ENCODE results near the gene TAS2R60. TPM values are rescaled to one million over a fixed set of nuclear protein-coding genes. Genes with fewer than 3 reads are reported as not detected.

TAS2R60 gene
- total and polyA plus RNA-seq, 4 donors: 0.05 to 1.0 TPM; not detected in 2

GRCh38 chr7:143452495-143452894, 9.2 kb downstream of the TAS2R60 start:
- peaks cover 0 to 3% (median 0%) of the 10 kb centered on the region in 5 donors for H3K4me1 ChIP-seq (ENCODE audit: control insufficient read depth in 5 of 5, insufficient read depth in 5 of 5, low read length in 5 of 5)
- ATAC-seq (ENCODE audit: insufficient read depth, low FRiP score) (no peak), DNase-seq (no peak)
- no peak overlapping the region for H3K27ac ChIP-seq (ENCODE audit: low read depth in 1 of 2, low read length in 1 of 2)
- H3K9me3 ChIP-seq (ENCODE audit: control insufficient read depth in 4 of 4, insufficient read depth in 3 of 4, low read length in 3 of 4): no peaks in the 10 kb centered on the region
- no peaks in the 10 kb centered on the region for H3K27me3 ChIP-seq (ENCODE audit: control insufficient read depth in 3 of 3, insufficient read depth in 3 of 3, low read length in 2 of 3)
- no peak overlapping the region for H3K9ac ChIP-seq (ENCODE audit: insufficient read depth in 1 of 2, low read length in 2 of 2)
- TF ChIP-seq, protein P1, sequence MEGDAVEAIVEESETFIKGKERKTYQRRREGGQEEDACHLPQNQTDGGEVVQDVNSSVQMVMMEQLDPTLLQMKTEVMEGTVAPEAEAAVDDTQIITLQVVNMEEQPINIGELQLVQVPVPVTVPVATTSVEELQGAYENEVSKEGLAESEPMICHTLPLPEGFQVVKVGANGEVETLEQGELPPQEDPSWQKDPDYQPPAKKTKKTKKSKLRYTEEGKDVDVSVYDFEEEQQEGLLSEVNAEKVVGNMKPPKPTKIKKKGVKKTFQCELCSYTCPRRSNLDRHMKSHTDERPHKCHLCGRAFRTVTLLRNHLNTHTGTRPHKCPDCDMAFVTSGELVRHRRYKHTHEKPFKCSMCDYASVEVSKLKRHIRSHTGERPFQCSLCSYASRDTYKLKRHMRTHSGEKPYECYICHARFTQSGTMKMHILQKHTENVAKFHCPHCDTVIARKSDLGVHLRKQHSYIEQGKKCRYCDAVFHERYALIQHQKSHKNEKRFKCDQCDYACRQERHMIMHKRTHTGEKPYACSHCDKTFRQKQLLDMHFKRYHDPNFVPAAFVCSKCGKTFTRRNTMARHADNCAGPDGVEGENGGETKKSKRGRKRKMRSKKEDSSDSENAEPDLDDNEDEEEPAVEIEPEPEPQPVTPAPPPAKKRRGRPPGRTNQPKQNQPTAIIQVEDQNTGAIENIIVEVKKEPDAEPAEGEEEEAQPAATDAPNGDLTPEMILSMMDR (IDR thresholded peaks at IDR 0.05; ENCODE audit: control extremely low read depth, extremely low read depth): no peak
- no peaks in the 10 kb centered on the region for H3K36me3 ChIP-seq (ENCODE audit: control insufficient read depth in 4 of 4, insufficient read depth in 4 of 4, low read length in 4 of 4)
- no peak overlapping the region for H3K4me3 ChIP-seq
- 86 to 94% methylated on average over 2 of the region's 2 CpGs for WGBS, 2 donors

- Histone ChIP-seq H3K27me3 (ENCODE audit: control insufficient read depth in 3 of 3, insufficient read depth in 3 of 3, low read length in 2 of 3) (no peaks in the 10 kb centered on the region), H3K27ac (ENCODE audit: low read depth in 1 of 2, low read length in 1 of 2) (no peak overlapping the region), H3K4me3 (no peak overlapping the region), H3K9ac (ENCODE audit: insufficient read depth in 1 of 2, low read length in 2 of 2) (no peak overlapping the region), H3K9me3 (ENCODE audit: control insufficient read depth in 4 of 4, insufficient read depth in 3 of 4, low read length in 3 of 4) (peaks cover 0 to 1% (median 0%) of the 10 kb centered on the region in 4 donors), H3K36me3 (ENCODE audit: control insufficient read depth in 4 of 4, insufficient read depth in 4 of 4, low read length in 4 of 4) (no peaks in the 10 kb centered on the region), H3K4me1 (ENCODE audit: control insufficient read depth in 5 of 5, insufficient read depth in 5 of 5, low read length in 5 of 5) (peaks cover 0 to 3% (median 0%) of the 10 kb centered on the region in 5 donors)
- DNase-seq (no peak), ATAC-seq (ENCODE audit: insufficient read depth, low FRiP score) (no peak)
- 69 to 85% methylated on average over 1 of the region's 1 CpG for WGBS, 2 donors
- TF ChIP-seq, protein P1 (IDR thresholded peaks at IDR 0.05; ENCODE audit: control extremely low read depth, extremely low read depth): no peak
These were observed 10.9 kb downstream of the TAS2R60 start for GRCh38 chr7:143454091-143454680.

- no peaks in the 10 kb centered on the region for H3K27me3 ChIP-seq (ENCODE audit: control insufficient read depth in 3 of 3, insufficient read depth in 3 of 3, low read length in 2 of 3)
- H3K36me3 ChIP-seq (ENCODE audit: control insufficient read depth in 4 of 4, insufficient read depth in 4 of 4, low read length in 4 of 4): no peaks in the 10 kb centered on the region
- no peak overlapping the region for H3K4me3 ChIP-seq
- no peak overlapping the region for H3K27ac ChIP-seq (ENCODE audit: low read depth in 1 of 2, low read length in 1 of 2)
- TF ChIP-seq, protein P1 (IDR thresholded peaks at IDR 0.05; ENCODE audit: control extremely low read depth, extremely low read depth): no peak
- peaks cover 0 to 3% (median 0%) of the 10 kb centered on the region in 5 donors for H3K4me1 ChIP-seq (ENCODE audit: control insufficient read depth in 5 of 5, insufficient read depth in 5 of 5, low read length in 5 of 5)
- WGBS, 2 donors: 94% methylated on average over 2 of the region's 2 CpGs
- ATAC-seq (ENCODE audit: insufficient read depth, low FRiP score) (no peak), DNase-seq (no peak)
- no peak overlapping the region for H3K9ac ChIP-seq (ENCODE audit: insufficient read depth in 1 of 2, low read length in 2 of 2)
- peaks cover 0 to 1% (median 0%) of the 10 kb centered on the region in 4 donors for H3K9me3 ChIP-seq (ENCODE audit: control insufficient read depth in 4 of 4, insufficient read depth in 3 of 4, low read length in 3 of 4)
These were observed 12.2 kb downstream of the TAS2R60 start for GRCh38 chr7:143455491-143455890.

DNA sequence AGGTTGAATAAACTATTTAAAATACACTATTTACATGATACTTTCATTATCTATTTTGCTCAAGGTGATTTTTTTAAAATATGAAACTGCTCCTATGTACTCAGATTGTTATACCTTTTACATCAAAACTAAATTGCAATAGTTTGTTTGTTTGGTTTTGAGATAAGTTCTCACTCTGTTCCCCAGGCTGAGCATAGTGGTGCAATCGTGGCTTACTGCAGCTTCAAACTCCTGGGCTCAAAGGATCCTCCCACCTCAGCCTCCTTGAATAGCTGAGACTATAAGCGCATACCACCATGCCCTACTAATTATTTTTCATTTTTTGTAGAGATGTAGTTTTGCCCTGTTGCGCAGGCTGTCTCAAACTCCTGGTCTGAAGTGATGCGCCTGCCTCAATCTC, 12.7 kb downstream of the TAS2R60 start:
- Histone ChIP-seq H3K27me3 (ENCODE audit: control insufficient read depth in 3 of 3, insufficient read depth in 3 of 3, low read length in 2 of 3) (no peaks in the 10 kb centered on the region), H3K4me1 (ENCODE audit: control insufficient read depth in 5 of 5, insufficient read depth in 5 of 5, low read length in 5 of 5) (peaks cover 0 to 3% (median 0%) of the 10 kb centered on the region in 5 donors), H3K27ac (ENCODE audit: low read depth in 1 of 2, low read length in 1 of 2) (no peak overlapping the region), H3K9me3 (ENCODE audit: control insufficient read depth in 4 of 4, insufficient read depth in 3 of 4, low read length in 3 of 4) (peaks cover 0 to 1% (median 0%) of the 10 kb centered on the region in 4 donors), H3K36me3 (ENCODE audit: control insufficient read depth in 4 of 4, insufficient read depth in 4 of 4, low read length in 4 of 4) (no peaks in the 10 kb centered on the region), H3K4me3 (no peak overlapping the region), H3K9ac (ENCODE audit: insufficient read depth in 1 of 2, low read length in 2 of 2) (no peak overlapping the region)
- WGBS, 2 donors: 79 to 87% methylated on average over 4 of the region's 4 CpGs
- no peak for DNase-seq
- TF ChIP-seq, protein P1 (IDR thresholded peaks at IDR 0.05; ENCODE audit: control extremely low read depth, extremely low read depth): no peak
- ATAC-seq (ENCODE audit: insufficient read depth, low FRiP score): no peak

All from lung (tissue), 12 donors.